Retina (tissue), 1 donor: ENCODE data around the gene ADAM29.
"Not testable (repeated sequence)": the region's sequence is repeated elsewhere in the genome, so short reads cannot be mapped to it uniquely, and the experiment has no call there.

Experiments used
- DNase-seq: peaks from one replicate; pipeline ENCODE4 v3.0.0-alpha.2; 2016

The ADAM29 gene

GRCh38 chr4:174918058-174918457 is at the start of gene ADAM29:
ADAM29 (plus strand) TSS chr4:174918358; CDS start chr4:174975526, 57,168 bp downstream.
- no peak for DNase-seq

- DNase-seq = no peak
Observed at GRCh38 chr4:174869339-174869738, 48.8 kb upstream of the ADAM29 start.

- no peak for DNase-seq
Observed at GRCh38 chr4:174870311-174870710, 47.8 kb upstream of the ADAM29 start.

- no peak for DNase-seq
Observed at GRCh38 chr4:174871407-174871806, 46.8 kb upstream of the ADAM29 start.

GRCh38 chr4:174873146-174873545 is 45.0 kb upstream of the ADAM29 start:
- not testable (repeated sequence) for DNase-seq

- no peak for DNase-seq
Observed at GRCh38 chr4:174873931-174874330, 44.2 kb upstream of the ADAM29 start.

- DNase-seq = no peak
Observed at GRCh38 chr4:174874898-174875297, 43.3 kb upstream of the ADAM29 start.

GRCh38 chr4:174880001-174880400 is 38.2 kb upstream of the ADAM29 start:
- DNase-seq = no peak

GRCh38 chr4:174882317-174882992 is 35.7 kb upstream of the ADAM29 start:
- no peak for DNase-seq

- no peak for DNase-seq
Observed at GRCh38 chr4:174907508-174907907, 10.7 kb upstream of the ADAM29 start.

- DNase-seq = no peak
Observed at GRCh38 chr4:174910271-174910670, 7.9 kb upstream of the ADAM29 start.

- DNase-seq = no peak
Observed at GRCh38 chr4:174912919-174913543, 5.1 kb upstream of the ADAM29 start.

GRCh38 chr4:174919886-174920423 is 1.8 kb downstream of the ADAM29 start:
- DNase-seq = no peak

GRCh38 chr4:174926958-174927357 is 8.8 kb downstream of the ADAM29 start:
- no peak for DNase-seq

- DNase-seq = no peak
Observed at GRCh38 chr4:174928174-174928573, 10.0 kb downstream of the ADAM29 start.

- no peak for DNase-seq
Observed at GRCh38 chr4:174928575-174929253, 10.6 kb downstream of the ADAM29 start.

- no peak for DNase-seq
Observed at GRCh38 chr4:174929346-174929745, 11.2 kb downstream of the ADAM29 start.

GRCh38 chr4:174930895-174931294 is 12.7 kb downstream of the ADAM29 start:
- DNase-seq = no peak

GRCh38 chr4:174933083-174933482 is 14.9 kb downstream of the ADAM29 start:
- no peak for DNase-seq

GRCh38 chr4:174934360-174934759 is 16.2 kb downstream of the ADAM29 start:
- no peak for DNase-seq

- DNase-seq = no peak
Observed at GRCh38 chr4:174935607-174936006, 17.4 kb downstream of the ADAM29 start.

GRCh38 chr4:174940002-174940401 is 21.8 kb downstream of the ADAM29 start:
- DNase-seq = no peak

- DNase-seq = no peak
Observed at GRCh38 chr4:174946246-174946645, 28.1 kb downstream of the ADAM29 start.

GRCh38 chr4:174948826-174949225 is 30.7 kb downstream of the ADAM29 start:
- DNase-seq = no peak
